Measurements from ENCODE around the gene C16orf89.

DNA sequence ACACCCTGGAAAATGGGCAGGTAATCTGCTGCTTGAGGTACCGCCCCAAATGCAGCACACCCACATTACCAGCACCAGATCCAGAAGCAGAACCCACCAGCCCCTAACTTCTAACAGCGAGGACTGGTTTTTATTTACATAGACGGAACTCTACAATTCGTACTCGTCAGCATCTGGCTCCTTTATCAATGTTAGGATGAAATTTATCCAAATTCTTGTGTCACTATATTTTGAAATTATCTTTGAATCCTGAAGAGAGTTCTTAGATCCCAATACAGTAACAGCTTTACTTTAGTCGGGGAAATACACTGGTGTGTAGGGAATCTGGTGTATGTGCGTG, 5.6 kb upstream of the C16orf89 start:
- TF ChIP-seq ZFP3 (tag by site-specific recombination; IDR thresholded peaks at IDR 0.05; ENCODE audit: low read depth) (no peak), ZNF658 (tag by site-specific recombination; IDR thresholded peaks at IDR 0.05) (no peak), ZNF184 (tag by site-specific recombination; IDR thresholded peaks at IDR 0.05) (no peak), TCF7L2 (IDR thresholded peaks at IDR 0.05; ENCODE audit: borderline replicate concordance, low read depth, low read length) (no peak), HOXC10 (CRISPR knock-in tag; IDR thresholded peaks at IDR 0.05) (no peak)
- TF ChIP-seq, protein P1, sequence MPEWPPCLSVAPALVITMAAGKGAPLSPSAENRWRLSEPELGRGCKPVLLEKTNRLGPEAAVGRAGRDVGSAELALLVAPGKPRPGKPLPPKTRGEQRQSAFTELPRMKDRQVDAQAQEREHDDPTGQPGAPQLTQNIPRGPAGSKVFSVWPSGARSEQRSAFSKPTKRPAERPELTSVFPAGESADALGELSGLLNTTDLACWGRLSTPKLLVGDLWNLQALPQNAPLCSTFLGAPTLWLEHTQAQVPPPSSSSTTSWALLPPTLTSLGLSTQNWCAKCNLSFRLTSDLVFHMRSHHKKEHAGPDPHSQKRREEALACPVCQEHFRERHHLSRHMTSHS (tag by site-specific recombination; IDR thresholded peaks at IDR 0.05), result no peak
- TF ChIP-seq, protein P2, sequence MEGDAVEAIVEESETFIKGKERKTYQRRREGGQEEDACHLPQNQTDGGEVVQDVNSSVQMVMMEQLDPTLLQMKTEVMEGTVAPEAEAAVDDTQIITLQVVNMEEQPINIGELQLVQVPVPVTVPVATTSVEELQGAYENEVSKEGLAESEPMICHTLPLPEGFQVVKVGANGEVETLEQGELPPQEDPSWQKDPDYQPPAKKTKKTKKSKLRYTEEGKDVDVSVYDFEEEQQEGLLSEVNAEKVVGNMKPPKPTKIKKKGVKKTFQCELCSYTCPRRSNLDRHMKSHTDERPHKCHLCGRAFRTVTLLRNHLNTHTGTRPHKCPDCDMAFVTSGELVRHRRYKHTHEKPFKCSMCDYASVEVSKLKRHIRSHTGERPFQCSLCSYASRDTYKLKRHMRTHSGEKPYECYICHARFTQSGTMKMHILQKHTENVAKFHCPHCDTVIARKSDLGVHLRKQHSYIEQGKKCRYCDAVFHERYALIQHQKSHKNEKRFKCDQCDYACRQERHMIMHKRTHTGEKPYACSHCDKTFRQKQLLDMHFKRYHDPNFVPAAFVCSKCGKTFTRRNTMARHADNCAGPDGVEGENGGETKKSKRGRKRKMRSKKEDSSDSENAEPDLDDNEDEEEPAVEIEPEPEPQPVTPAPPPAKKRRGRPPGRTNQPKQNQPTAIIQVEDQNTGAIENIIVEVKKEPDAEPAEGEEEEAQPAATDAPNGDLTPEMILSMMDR (tag by site-specific recombination; IDR thresholded peaks at IDR 0.05), result no peak
- TF ChIP-seq, protein P3, sequence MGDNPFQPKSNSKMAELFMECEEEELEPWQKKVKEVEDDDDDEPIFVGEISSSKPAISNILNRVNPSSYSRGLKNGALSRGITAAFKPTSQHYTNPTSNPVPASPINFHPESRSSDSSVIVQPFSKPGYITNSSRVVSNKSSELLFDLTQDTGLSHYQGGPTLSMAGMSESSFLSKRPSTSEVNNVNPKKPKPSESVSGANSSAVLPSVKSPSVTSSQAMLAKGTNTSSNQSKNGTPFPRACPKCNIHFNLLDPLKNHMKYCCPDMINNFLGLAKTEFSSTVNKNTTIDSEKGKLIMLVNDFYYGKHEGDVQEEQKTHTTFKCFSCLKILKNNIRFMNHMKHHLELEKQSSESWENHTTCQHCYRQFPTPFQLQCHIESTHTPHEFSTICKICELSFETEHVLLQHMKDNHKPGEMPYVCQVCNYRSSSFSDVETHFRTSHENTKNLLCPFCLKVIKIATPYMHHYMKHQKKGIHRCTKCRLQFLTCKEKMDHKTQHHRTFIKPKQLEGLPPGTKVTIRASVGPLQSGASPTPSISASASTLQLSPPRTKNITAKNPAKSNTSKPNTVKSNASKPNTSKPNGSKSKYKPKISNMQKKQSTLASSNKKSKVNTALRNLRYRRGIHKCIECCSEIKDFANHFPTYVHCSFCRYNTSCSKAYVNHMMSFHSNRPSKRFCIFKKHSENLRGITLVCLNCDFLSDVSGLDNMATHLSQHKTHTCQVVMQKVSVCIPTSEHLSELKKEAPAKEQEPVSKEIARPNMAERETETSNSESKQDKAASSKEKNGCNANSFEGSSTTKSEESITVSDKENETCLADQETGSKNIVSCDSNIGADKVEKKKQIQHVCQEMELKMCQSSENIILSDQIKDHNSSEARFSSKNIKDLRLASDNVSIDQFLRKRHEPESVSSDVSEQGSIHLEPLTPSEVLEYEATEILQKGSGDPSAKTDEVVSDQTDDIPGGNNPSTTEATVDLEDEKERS (tag by site-specific recombination; IDR thresholded peaks at IDR 0.05), result no peak
- TF ChIP-seq, protein P4, sequence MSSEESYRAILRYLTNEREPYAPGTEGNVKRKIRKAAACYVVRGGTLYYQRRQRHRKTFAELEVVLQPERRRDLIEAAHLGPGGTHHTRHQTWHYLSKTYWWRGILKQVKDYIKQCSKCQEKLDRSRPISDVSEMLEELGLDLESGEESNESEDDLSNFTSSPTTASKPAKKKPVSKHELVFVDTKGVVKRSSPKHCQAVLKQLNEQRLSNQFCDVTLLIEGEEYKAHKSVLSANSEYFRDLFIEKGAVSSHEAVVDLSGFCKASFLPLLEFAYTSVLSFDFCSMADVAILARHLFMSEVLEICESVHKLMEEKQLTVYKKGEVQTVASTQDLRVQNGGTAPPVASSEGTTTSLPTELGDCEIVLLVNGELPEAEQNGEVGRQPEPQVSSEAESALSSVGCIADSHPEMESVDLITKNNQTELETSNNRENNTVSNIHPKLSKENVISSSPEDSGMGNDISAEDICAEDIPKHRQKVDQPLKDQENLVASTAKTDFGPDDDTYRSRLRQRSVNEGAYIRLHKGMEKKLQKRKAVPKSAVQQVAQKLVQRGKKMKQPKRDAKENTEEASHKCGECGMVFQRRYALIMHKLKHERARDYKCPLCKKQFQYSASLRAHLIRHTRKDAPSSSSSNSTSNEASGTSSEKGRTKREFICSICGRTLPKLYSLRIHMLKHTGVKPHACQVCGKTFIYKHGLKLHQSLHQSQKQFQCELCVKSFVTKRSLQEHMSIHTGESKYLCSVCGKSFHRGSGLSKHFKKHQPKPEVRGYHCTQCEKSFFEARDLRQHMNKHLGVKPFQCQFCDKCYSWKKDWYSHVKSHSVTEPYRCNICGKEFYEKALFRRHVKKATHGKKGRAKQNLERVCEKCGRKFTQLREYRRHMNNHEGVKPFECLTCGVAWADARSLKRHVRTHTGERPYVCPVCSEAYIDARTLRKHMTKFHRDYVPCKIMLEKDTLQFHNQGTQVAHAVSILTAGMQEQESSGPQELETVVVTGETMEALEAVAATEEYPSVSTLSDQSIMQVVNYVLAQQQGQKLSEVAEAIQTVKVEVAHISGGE (tag by site-specific recombination; conservative IDR thresholded peaks at IDR 0.05; ENCODE audit: low read depth), result no peak

Measured in HEK293 (cell line).